Left forelimb (tissue), 1 donor: ENCODE data around the gene PTPRN2.

ENCODE experiments used
- DNase-seq: peaks from one replicate; pipeline ENCODE4 v3.0.0-alpha.2; 2018; ENCODE audit warnings: low spot score

The PTPRN2 gene

DNA sequence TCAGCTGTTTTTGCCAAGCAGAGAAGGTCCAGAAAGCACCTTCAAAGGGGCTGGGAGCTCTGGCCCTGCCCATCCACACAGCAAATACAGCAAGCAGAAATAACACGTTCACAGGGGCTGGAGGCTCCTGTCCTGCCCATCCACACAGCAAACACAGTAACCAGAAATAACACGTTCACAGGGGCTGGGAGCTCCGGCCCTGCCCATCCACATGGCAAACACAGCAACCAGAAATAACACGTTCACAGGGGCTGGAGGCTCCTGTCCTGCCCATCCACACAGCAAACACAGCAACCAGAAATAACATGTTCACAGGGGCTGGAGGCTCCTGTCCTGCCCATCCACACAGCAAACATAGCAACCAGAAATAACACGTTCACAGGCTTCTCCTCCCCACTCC is 558.1 kb downstream of the PTPRN2 start:
- peak; percentile 17 for DNase-seq

DNA sequence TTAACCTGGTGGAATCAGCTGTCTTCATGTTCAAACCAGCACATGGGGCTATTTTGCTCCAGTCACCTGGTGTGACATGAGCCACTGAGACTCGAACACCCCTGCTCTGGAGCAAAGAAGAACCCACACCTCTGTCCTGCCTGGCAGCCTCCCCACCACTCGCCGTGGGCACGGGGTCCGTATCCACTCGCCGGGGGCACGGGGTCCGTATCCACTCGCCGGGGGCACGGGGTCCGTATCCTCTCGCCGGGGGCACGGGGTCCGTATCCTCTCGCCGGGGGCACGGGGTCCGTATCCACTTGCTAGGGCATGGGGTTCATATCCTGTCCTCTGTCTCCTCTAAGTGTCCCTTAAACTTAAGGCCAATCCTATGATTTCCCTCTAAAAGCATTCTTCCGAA is 558.7 kb downstream of the PTPRN2 start:
- peak; percentile 33 for DNase-seq

DNA sequence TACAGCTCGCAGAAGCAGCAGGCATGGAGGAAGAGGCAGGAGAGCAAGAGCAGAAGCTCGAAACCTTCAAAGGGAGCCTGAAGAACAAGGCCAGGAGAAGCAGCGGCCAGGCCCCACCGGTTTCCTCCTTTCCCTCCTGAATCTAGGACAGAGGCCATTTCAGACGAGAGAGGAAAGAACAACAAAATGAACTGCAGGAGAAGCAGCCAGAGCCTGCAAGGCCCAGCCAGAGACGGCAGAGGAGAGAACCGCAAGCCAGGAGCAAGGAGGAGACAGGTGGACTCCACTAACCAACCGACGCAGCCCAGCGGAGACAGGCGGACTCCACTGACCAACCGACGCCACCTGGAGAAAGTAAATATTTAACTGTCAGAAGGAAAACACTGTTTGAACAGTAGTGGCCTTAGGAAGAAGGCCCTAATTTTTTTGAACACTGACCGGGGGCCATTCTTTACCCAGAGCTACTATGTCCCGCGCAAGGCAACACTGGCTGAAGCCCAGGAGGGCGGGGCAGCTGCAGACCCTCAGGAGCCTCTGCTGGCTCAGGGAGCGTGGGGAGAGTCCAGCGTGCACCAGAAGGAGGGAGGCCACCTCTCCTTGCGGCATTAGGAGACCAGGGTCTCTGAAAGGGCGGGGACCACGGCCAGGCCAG is 559.2 kb downstream of the PTPRN2 start:
- peak; percentile 31 for DNase-seq

DNA sequence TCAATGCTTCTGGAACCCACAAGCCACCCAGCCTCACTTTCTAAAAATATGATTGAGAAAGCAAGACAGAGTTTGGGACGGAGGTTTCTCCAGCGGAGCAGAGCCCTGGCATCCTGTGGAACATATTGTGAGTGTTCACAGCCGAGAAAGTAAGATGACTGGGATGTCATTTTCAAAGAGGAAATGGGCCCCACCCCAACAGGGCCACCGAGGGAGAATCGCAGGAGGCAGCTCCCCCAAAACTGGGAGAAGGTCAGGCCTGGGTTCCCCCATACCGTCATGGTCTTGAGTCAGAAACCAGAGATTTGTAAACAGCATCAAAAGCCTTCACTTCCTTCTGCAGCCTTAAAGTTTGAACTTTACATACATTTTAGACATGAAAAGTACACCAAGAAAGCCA is 560.0 kb downstream of the PTPRN2 start:
- DNase-seq: peak; percentile 40

DNA sequence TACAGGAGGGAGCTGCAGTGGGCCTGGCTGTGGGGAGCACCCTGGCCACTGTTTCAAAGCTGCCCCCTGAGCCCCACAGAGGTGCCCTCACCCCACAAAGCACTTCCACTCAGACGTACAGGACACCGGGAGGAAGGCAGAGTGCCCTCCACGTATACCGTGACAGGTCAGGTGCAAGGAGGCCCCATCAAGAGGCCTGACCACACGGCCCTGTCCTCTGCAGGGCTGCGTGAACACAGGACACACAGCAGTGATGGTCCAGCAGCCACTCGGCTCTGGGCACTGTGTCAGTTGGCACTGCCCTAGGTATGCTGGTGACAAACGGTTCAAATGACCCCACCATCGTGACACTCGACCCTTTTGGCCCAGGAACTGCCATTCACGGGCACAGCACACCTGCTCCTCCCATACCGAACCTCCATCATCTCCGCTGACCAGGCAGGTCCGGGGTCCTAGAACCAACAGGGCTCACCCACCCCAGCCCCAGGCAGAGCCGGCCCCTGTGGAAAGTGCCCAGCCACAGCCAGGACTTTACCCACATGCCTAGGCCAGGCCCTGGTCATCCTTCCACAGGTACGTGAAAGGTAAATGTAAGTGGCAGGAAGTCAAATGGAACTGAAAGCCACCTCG is 560.9 kb downstream of the PTPRN2 start:
- DNase-seq: peak; percentile 59

DNA sequence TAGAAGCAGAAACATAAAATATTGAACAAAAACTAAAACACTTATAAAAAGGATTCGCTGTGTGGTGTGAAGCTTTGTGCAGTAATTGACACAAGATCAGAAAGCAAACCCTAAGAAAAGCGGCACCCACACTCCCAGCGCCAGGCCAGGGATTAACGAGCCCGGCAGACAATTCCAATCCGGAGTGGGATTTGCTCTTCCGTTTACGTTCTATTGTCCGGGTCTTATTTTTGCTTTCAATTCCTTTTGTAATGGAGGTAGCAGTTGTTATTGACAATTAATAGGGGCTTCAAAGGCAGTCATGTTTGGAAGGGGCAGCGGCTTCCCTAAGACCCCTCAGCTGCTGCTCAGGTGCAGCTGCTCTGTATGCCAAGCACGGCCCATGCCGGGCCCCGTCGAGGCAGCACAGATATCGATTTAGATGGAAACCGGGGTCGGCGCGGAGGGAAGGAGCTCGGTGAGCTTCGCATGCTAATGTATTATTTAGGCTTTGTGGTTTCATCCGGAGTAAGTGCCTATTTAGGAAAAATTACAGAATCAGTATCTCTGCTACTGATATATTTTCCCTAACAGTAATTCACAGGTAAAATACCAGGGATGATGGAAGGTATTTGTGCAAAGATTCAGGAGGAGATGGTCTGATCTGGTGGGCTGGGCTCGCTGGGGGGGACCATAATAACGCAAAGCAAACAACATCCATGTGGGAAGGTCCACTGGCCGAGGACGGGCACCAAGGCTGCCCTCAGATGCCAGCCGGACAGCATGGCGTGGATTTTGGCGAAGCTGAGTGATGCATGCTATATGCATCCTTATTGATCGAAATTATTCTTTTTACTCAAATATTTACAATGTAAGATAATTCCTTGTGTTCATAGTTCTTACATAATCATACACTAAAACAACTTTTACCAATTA is 561.7 kb downstream of the PTPRN2 start:
- DNase-seq: peak; percentile 33

DNA sequence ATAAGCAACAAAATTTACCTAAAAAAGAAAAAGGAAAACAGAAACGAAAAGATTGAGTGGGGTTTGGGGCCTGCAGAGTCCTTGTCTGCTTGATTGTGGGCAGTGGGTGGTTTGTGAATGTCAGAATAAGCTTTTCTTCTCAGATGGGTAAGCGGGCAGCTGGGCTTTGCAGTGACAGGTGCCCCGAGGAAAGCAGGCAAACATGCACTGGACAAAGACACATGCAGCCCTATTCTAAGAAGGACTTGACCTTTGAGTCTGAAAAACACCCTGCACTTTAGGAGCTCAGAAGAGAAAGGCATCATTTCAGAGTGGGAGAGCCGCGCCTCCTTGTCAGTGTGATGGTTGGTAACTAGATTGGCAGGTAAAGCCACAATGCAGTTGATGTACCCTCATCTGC is 562.7 kb downstream of the PTPRN2 start:
- peak; percentile 37 for DNase-seq

DNA sequence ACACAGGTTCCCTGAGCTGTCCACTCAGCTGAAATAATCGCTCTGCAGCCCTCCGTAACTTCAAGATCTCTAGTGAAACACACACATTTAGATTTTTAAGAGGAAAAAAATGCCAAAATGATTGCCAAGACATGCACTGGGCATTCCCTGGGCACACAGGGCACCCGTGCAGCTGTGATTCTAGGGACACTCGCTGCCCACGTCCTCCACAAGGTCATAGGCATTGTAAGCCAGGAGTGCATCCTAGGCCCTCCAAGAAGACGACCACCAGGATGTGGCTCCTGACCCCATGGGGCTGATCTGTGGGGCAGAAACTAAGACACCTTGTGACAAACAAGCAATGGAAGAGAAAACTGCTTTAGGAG is 563.3 kb downstream of the PTPRN2 start:
- peak; percentile 33 for DNase-seq

DNA sequence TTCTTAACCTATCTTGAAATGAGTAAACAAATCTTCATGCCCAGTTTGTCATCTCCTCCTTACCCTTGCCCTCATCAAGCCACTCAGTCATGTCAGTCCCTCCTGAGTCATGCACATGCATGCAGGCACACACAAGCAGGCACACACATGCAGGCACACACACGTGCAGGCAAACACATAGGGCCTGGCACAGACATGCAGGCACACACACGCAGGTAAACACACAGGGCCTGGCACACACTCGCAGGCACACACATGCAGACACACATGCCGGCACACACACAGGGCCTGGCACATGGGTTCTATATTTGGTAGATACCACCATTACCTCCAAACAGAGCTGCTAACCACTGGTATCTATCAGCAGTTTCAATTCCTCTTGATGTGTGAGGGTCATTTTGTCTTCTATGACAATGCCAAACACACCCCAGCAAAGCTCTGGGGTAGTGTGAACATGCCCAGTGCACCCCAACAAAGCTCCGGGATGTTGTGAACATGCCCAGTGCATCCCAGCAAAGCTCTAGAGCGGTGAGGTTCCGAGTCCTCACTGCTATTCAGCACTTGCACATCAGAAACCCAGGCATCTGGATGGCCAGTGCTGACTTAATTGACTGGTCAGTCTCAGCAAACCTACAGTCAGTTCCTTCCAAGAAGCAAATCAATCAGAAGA is 563.8 kb downstream of the PTPRN2 start:
- DNase-seq: peak; percentile 12

DNA sequence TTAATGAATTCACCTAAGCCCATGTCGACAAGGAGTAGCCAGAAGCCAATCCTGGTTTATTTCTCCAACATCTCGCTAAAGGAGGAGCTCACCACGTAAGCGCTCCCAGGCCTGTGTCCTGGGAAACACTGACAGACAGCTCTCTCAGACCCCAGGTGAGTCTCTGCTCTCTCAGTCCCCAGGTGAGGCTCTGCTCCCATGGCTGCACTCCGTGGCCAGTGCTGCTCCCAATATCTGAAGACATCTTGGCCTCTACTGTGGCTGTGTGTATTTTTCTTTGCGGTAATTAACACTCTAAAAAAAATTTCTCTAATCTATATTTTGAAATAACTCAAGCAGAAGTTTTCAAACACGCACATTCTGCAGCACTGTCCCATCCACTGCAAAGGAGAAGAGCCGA is 564.5 kb downstream of the PTPRN2 start:
- DNase-seq: peak; percentile 8

DNA sequence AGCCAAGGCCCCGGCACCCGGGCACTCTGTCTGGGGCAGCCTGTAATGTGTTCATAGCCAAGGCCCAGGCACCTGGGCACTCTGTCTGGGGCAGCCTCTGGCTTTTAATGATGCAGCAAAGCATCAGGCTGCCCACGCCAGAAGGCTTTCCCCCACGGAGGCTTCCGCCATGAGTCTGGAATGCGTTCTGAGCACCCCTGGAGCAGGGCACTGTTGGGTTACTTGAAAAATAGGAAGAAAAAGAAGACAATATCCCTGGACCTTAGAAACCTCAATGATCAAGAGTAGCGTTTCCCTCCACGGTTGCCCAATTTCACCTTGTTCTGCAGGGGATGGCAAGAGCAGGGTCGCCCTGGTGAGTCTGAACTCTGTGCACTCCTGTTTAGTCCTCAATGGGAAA is 565.0 kb downstream of the PTPRN2 start:
- peak; percentile 46 for DNase-seq

DNA sequence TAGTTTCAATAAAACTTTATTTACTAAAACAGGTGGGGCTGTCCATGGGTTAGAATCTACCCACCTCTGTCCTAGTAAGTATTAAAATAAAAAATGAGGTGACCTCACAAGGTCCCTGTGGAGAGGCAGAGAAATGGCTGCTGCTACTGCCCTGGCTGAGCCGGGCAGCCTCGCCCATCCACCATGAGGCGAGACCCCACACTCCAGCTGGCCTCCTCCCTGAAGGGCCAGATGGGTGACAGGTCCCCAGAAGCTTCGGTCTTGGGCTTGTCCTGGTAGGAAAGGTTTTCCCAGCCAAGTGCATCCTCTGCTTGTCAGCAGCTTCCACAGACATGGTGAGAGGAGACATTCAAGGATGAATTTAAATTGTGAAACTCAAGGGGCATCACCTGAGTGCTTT is 565.8 kb downstream of the PTPRN2 start:
- peak; percentile 18 for DNase-seq

DNA sequence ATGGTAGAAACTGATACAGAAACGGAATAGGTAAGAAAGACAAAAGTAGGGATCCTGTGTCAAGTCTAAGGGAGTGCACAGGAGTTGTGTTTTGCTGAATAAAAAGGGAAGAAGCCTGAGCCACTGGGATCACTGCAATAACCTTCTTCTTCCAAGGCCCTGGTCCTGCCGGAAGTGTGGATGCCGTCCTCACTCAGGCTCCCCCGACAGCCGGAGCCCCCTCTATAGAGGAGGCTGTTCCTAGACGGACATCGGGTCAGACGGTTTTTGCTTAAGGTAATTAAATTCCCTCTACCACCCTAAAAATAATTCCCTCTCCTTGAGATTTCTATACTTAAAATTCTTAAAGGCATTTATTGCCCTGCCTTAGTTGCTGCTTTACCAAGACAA is 566.9 kb downstream of the PTPRN2 start:
- no peak for DNase-seq

DNA sequence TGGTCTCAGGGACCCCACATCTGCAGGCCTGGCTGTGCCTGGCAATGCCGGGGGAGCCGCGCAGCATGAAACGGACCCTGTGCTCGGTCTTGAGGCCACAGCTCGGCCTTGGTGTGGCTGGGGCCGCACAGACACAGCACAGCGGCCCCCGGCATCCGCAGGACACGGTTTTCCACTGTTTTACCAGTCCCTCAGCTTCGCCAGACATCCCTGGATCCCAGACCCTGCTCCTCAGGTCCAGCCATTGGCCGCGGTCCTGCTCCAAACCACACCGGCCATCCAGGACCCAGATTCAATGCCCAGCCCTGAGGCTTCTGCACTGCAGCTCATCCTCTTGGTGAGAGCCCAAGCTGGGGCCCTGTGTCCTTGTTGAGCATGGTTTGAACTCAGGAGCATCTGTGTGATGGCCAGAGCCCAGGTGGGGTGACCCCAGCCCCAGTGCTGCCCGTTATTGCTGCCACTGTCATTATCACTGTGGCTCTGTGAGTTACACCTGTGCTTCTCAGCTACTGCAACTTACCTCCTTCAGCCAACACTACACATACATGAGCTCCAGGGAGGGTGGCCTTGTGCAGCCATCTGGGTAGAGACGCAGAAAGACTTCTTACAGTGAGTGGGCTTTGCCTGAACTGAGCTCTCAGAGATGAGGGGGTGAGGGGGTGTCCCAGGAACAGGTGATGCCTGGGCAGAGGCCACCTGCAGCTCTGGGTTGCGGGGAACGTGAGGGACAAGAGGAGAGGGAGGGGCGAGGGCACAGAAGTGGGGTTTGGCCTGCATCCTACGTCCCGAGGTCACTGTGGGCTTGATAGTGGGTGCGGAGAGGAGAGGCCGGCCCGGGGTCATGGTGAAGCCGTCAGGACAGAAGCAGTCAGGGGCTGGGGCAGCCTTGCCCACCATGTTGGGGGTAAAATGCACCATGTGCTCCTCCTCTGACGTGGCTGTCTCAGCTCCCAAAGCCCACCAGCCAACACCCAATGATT is 567.6 kb downstream of the PTPRN2 start:
- DNase-seq: peak; percentile 59

DNA sequence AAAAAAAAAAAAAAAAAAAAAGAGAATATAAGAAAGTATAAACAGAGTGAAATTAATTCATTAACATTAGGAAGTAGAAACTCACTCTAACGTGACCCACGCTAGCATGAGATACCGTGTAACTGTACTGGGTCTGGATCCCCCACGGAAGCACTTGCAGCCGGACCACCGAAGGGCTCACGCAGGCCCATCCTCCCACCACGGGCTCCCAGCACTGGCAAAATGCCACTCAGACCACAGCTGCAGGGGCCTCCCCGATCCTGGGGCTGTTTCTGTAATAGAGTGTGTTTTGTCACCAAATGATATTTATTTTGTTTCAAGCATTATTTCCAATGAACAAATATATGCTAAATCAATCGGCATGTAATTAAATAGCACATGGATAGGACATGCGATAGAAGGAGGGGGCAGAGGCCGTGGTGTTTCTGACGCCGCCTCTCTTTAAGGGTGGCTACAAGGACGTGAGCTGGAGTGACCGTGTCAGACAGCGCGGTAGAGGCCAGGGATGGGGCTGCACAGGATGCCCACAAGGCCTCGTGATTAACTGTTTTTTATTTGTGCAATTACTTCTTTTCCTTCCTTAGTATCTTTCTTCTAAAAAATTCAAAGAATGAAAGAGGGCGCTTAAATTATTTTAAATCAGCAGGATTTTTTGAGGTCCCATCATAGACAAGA is 568.5 kb downstream of the PTPRN2 start:
- peak; percentile 48 for DNase-seq

DNA sequence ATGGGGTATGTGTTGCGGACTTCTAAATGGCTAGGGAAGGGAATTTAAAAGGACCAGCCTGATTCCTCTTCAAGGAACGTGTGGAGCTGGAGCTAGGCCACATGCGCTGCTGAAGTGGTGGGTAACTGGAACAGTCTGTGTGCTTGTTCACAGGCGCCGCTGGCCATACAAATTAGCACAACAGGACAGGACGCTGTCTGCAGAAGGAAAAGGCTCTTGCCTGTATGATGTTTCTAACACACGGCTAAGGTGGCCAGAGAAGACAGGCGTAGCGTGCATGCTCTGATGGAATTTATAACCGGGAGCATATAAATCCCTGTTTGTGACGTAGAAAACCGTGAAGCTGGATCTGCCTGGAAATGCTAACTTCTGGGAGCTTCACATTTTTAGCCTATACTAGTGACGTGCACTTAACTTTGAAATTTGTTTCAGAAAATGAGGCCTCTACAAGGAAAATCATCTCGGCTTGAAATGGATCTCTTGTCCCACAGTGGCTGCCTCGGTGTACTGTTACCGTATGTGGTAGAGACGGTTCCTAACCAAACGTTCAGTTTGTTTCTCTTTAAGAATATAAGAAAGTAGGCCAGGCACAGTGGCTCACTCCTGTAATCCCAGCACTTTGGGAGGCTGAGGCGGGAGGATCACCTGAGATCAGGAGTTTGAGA is 569.4 kb downstream of the PTPRN2 start:
- peak; percentile 60 for DNase-seq

DNA sequence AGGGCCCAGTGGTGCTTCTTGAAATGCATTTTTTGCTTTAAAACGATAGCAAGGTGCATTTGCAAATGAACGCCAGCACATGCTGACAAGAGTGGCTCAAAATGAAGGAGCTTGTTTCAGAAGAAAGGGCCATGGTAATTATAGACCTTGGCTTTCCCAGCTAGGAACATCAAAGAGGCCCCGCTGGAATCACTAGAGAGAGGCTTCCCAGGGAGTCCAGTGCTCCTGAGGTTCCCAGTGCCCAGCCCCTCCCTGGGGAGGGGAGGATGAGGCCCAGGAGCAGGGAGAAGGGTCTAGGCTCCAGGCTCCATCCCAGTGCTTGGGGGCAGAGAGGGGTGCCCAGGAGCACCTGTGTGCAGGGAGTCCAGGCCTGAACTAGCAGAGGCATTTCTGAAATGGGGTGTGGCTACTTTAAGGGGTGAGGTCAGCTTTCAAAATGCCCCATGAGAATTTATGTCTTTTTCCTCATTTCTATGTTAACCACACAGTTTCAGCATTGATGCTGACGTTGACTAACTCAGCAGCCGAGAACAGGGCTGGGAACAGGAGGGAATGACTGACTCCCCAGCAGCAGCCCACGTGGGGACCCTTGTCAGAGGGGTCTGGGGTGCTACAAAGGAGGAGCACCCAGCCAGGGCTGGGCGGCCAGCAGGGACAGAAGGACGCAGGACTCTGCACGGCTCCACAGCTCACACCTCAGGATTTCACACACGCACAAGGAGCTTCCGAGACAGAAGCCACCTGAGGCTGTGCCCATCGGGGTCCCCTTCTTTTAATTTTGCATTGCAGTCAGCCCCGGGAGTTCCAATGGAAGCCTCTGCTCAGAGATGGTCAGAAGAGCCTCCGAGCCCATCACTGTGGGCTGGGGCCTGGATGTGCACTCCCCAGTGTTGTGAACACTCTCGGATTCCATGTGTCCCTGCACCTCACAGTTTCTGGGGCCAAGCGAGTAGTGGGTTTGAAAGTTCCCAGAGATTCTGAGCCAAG is 570.2 kb downstream of the PTPRN2 start:
- DNase-seq: peak; percentile 63

DNA sequence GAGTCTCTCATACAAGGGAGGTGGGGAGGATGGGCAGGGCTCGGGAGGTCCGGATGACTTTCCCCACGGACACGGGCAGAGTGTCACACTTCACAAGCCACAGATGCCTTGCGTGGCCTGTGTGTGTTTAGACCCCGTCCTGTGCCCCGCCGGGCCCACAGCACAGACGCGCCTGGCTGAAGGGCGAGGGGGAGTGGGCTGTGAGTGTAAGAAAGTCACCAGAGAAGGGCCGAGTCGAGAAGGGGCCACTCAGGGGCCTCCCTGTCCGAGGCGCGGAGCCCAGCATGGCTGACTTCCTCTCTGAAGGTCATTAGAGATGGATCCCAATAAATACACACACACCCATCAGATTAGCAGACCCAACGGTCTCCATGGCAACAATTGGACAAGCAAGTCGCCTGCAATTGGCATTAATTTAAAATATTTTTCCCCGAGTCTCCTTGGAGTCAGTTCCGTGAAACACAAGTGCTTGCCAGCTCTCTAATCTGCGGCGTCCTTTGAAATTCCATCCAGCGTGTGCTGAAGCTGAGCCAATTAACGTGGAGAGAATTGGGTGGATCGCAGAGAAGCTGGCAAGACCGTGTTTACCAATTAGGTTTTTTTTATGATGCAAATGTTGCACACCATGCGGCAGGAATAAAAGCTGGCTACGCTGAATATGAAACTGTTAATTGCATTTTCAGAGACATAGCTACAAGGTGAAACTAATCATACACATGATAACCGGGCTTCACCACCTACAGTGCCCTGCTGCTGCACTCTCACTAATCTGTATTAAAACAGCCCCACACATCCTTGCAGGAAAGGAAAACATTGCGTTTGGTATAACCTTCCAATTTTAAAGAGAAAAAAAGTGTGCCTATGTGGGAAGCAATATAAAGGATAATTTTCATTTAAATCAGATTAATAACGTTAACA is 571.2 kb downstream of the PTPRN2 start:
- DNase-seq: peak; percentile 68
